Mesothelial cell of epicardium (in vitro differentiated cells): Measurements from ENCODE around the gene PACS1. TPM values are rescaled to one million over a fixed set of nuclear protein-coding genes. Genes with fewer than 3 reads are reported as not detected.

Source experiments
- DNase-seq, 2 experiments: peaks; one replicate each; pipeline ENCODE4 v3.0.0; 2021; ENCODE audit warnings: low spot score in 2 of 2; ENCODE audit not compliant: unreplicated experiment in 2 of 2
- H3K27ac Mint-ChIP-seq: 2 replicates; pipeline ENCODE4 v1.8.0; 2021; ENCODE audit warnings: mixed read lengths
- H3K27me3 Mint-ChIP-seq: 2 replicates; pipeline ENCODE4 v1.8.0; 2021; ENCODE audit warnings: low read depth, mixed read lengths
- H3K36me3 Mint-ChIP-seq: 2 replicates; pipeline ENCODE4 v1.8.0; 2021; ENCODE audit warnings: mixed read lengths
- H3K4me1 Mint-ChIP-seq: 2 replicates; pipeline ENCODE4 v1.8.0; 2021; ENCODE audit warnings: mixed read lengths
- H3K4me3 Mint-ChIP-seq: 2 replicates; pipeline ENCODE4 v1.8.0; 2021; ENCODE audit warnings: mild to moderate bottlenecking, moderate library complexity, mixed read lengths
- H3K9me3 Mint-ChIP-seq: 2 replicates; pipeline ENCODE4 v1.8.0; 2021; ENCODE audit warnings: mixed read lengths
- total RNA-seq: library from RNA; stranded (reverse); gene quantifications from 3 replicates; pipeline ENCODE4 v1.2.1, GENCODE V29; 2021
- TF ChIP-seq, protein P1 (sequence below): fragments of 200-600 bp; sonication (generic); IDR thresholded peaks from one replicate; pipeline ENCODE4 v1.5.0; 2021; ENCODE audit warnings: antibody characterized with exemption; ENCODE audit not compliant: unreplicated experiment

The PACS1 gene
- total RNA-seq, 1 donor from 2014 or later, result 87.0 TPM

DNA sequence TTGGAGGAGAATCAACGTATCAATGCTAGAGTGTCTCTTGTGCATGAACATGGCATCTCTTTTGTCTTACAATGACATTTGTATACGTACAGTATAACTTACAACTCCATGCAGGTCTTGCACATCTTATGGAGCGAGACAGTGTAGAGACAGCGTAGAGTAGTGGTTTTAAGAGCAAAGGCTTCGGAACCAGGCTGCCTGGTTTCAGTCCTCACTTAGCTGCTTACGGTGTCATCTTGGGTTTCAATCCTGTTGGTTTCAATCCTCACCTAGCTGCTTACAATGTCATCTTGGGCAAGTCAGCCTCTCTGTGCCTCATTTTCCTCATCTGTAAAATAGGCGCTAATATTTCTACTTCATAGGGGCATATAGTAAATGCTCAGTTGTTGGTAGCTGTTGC, 98.2 kb downstream of the PACS1 start:
- Mint-ChIP-seq H3K27me3 (no peaks in the 10 kb centered on the region), H3K27ac (no peak overlapping the region), H3K4me3 (no peak overlapping the region), H3K4me1 (peaks cover 9% of the 10 kb centered on the region), H3K36me3 (peaks cover 3% of the 10 kb centered on the region), H3K9me3 (peaks cover 3% of the 10 kb centered on the region)
- TF ChIP-seq, protein P1, sequence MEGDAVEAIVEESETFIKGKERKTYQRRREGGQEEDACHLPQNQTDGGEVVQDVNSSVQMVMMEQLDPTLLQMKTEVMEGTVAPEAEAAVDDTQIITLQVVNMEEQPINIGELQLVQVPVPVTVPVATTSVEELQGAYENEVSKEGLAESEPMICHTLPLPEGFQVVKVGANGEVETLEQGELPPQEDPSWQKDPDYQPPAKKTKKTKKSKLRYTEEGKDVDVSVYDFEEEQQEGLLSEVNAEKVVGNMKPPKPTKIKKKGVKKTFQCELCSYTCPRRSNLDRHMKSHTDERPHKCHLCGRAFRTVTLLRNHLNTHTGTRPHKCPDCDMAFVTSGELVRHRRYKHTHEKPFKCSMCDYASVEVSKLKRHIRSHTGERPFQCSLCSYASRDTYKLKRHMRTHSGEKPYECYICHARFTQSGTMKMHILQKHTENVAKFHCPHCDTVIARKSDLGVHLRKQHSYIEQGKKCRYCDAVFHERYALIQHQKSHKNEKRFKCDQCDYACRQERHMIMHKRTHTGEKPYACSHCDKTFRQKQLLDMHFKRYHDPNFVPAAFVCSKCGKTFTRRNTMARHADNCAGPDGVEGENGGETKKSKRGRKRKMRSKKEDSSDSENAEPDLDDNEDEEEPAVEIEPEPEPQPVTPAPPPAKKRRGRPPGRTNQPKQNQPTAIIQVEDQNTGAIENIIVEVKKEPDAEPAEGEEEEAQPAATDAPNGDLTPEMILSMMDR, result no peak
- no peak for DNase-seq

DNA sequence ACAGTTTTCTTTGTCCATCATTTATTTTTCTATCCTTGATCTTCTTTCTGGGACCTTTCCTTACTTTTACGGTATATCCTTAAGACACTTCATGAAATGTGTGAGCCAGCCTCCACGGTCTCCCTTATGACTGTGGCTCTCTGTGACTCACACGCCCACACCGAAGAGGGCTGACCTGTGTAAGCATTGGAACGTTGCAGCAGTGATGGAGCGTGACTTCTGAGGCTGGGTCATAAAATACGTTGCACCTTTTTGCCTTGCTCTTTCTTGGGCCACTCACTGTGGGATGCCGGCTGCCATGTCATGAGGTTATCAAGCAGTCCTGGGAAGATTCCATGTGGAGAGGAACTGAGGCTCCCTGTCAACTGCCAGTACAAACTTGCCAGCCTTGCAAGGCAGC, 102.1 kb downstream of the PACS1 start:
- TF ChIP-seq, protein P1, result no peak
- H3K27me3 Mint-ChIP-seq, result no peaks in the 10 kb centered on the region
- peaks cover 4% of the 10 kb centered on the region for H3K4me1 Mint-ChIP-seq
- H3K9me3 Mint-ChIP-seq, result peaks cover 3% of the 10 kb centered on the region
- H3K36me3 Mint-ChIP-seq, result peaks cover 3% of the 10 kb centered on the region
- DNase-seq, result no peak
- H3K27ac Mint-ChIP-seq, result no peak overlapping the region
- H3K4me3 Mint-ChIP-seq, result no peak overlapping the region

DNA sequence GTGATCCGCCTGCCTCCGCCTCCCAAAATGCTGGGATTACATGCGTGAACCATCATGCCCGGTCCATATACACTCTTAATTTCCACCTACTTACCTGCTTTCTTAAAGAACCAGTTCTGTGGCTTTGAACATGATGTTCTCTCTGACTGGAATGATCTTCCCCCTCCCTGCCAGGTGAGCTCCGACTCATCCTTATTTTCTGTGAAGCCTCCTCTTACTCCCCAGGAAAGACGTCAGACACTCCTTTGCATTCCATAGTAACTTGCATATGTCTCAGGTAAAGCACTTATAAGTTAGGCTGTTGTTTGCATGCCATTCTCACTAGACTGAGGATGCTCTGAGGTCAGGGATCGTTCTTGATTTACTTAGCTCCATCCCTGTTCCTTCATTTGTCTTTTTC, 106.6 kb downstream of the PACS1 start:
- H3K27ac Mint-ChIP-seq, result no peak overlapping the region
- no peak for DNase-seq
- H3K27me3 Mint-ChIP-seq, result no peaks in the 10 kb centered on the region
- H3K4me3 Mint-ChIP-seq, result no peak overlapping the region
- H3K9me3 Mint-ChIP-seq, result no peaks in the 10 kb centered on the region
- peaks cover 6% of the 10 kb centered on the region for H3K4me1 Mint-ChIP-seq
- no peaks in the 10 kb centered on the region for H3K36me3 Mint-ChIP-seq
- TF ChIP-seq, protein P1, result no peak

DNA sequence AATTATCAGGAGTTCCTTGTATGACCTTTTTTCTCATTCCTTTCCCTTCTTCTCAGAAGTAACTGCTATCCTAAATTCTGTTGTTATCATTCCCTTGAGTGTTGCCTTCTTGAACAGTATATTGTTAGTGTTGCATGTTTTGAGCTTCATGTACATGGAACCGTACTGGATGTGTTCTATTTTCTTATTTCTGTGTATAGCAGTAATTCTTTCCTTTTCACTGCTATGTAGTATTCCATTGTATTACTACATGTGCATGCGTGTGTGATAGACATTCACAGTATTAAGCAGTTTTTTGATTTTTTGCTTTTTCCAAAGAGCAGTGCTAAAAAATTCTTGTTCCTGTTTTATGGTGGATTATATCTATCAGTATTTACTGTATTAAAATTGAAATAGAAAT, 108.1 kb downstream of the PACS1 start:
- Mint-ChIP-seq H3K36me3 (no peaks in the 10 kb centered on the region), H3K4me3 (no peak overlapping the region), H3K4me1 (peaks cover 12% of the 10 kb centered on the region), H3K27me3 (no peaks in the 10 kb centered on the region), H3K27ac (no peak overlapping the region), H3K9me3 (no peaks in the 10 kb centered on the region)
- TF ChIP-seq, protein P1, result no peak
- no peak for DNase-seq

DNA sequence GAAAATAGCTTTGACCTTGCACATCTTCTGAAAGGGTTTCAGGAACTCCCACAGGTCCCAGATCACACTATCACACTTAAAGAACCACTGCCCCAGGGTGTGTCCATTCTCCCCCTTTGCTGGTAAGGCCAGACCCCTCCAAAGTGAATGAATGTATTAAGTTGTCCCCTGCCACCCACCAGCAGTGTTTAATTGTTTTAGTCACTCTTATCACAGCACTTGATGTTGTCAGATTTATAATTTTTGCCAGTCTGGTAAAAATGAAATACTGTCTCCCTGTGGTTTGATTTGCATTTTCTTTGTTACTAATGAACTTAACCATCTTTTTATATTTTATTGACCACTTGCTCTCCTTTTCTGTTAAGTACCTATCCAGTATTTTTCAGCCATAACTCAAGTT, 108.8 kb downstream of the PACS1 start:
- DNase-seq, result no peak
- H3K4me3 Mint-ChIP-seq, result no peak overlapping the region
- no peaks in the 10 kb centered on the region for H3K9me3 Mint-ChIP-seq
- no peaks in the 10 kb centered on the region for H3K36me3 Mint-ChIP-seq
- H3K27me3 Mint-ChIP-seq, result no peaks in the 10 kb centered on the region
- TF ChIP-seq, protein P1, result no peak
- peaks cover 12% of the 10 kb centered on the region for H3K4me1 Mint-ChIP-seq
- H3K27ac Mint-ChIP-seq, result no peak overlapping the region

DNA sequence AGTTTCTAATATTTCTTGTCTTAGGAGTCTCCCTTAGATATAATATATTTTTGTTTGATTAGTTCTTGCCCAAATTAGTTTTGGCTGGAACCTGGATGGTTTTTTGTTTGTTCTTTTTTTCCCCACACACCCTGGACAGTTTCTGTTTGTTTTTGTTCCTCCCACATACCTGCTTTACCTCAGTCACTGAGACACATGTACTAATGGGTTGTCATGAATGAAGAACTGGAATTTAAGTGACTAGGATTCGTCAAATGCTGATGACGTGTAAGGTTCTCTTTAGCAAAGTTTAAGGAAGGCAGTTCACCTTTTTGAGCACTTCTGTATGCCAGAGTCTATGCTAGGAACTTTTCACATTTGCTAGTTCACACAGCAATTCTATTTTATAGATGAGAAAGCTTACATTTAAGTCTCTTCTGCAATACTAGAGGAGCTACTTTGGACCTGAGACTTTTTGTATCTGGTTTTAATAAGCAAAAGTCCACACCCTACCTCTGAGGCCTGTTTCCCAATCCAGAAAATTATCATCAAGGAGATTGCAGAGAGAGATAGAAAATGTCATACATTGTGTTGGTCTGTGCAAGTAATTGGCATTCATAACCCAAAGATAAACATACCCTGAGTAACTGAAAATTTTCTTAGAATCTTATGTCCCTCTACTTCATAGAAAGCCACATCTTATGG, 111.7 kb downstream of the PACS1 start:
- no peaks in the 10 kb centered on the region for H3K9me3 Mint-ChIP-seq
- TF ChIP-seq, protein P1, result no peak
- peak overlapping the region; percentile 61 for H3K27ac Mint-ChIP-seq
- no peaks in the 10 kb centered on the region for H3K27me3 Mint-ChIP-seq
- no peak for DNase-seq
- H3K36me3 Mint-ChIP-seq, result no peaks in the 10 kb centered on the region
- no peak overlapping the region for H3K4me3 Mint-ChIP-seq
- H3K4me1 Mint-ChIP-seq, result peaks cover 14% of the 10 kb centered on the region
